Femur (tissue), 1 donor: ENCODE data around the gene PPARG.
"Not testable (repeated sequence)": the region's sequence is repeated elsewhere in the genome, so short reads cannot be mapped to it uniquely, and the experiment has no call there.

Experiments used
- DNase-seq: peaks from one replicate; pipeline ENCODE4 v3.0.0-alpha.2; 2017

Gene PPARG

GRCh38 chr3:12465836-12466225, 177.0 kb downstream of the PPARG start:
- DNase-seq, result no peak

DNA sequence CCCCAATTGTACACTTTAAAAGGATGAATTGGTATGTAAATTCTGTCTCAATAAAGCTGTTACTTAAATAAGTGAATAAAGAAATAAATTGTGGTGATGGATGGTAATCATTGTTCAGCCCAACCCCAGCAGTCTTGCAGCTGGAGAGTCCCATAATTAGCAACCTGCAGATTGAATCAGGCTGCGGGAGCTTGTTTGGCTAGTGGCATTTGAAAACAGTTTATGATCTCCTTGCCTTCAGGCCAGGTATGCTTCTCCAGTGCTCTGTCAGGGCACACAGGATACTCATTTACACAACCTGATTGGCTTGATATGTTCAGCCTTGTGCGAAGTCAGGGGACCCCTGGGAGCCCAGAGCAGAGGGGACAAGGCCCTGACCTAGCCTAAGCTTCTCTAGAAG, 178.9 kb downstream of the PPARG start:
- no peak for DNase-seq

DNA sequence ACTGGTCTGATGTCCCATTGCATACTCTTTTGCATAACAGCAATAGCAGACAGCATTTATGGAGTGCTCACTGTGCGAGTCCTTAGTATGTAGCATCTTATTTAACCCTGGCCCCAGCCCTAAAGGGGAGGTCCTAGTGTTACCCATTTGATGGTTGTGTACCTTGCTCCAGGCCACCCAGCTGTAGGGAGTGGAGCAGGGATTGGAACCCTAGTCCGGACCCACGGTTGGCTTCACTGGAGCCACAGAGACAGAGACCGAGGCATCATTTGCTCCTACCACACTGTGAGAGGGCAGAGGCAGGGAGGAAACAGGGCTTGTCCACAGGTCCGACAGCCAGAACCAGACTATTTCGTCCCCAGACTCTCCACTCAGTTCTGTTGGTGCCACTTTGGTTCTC, 179.4 kb downstream of the PPARG start:
- DNase-seq, result no peak

DNA sequence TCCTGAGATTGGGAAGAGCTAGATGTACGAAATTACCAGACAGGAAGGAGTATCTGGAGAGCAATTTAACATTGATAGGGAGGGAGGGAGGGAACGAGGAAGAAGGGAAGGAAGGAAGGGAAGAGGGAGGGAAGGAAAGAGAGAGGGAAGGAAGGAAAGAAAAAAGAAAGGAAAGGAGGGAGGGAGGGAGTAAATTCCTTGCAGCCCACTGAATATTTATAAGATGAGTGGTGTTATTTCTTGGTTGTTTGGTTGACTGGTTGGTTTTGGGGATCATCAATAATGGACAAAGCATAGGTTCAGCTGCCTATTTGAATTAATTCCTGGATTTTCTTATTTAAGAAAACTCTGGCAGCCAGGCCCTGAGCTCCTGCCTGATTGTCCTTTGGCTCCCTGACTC, 179.9 kb downstream of the PPARG start:
- DNase-seq, result no peak

GRCh38 chr3:12469222-12469621, 180.4 kb downstream of the PPARG start:
- not testable (repeated sequence) for DNase-seq

DNA sequence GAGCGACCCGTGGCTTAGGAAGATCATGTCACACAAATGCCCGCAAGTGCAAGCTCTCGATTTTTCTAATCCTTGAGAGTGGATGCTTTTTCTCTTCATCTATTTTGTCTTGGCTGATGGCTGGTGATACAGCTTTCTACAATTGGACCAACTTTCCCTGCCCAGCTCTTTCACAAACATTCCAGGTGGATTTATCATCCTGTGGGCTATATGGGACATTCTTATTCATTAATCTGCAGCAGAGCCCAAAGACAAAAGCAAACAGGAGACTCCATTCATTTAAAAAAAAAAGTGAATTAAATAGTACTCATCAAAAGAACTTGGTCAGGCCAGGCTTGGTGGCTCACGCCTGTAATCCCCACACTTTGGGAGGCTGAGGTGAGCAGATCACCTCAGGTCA, 181.2 kb downstream of the PPARG start:
- no peak for DNase-seq

- DNase-seq, result no peak
These were observed 181.8 kb downstream of the PPARG start for GRCh38 chr3:12470680-12471079.

- DNase-seq, result no peak
These were observed 182.4 kb downstream of the PPARG start for GRCh38 chr3:12471241-12471640.

DNA sequence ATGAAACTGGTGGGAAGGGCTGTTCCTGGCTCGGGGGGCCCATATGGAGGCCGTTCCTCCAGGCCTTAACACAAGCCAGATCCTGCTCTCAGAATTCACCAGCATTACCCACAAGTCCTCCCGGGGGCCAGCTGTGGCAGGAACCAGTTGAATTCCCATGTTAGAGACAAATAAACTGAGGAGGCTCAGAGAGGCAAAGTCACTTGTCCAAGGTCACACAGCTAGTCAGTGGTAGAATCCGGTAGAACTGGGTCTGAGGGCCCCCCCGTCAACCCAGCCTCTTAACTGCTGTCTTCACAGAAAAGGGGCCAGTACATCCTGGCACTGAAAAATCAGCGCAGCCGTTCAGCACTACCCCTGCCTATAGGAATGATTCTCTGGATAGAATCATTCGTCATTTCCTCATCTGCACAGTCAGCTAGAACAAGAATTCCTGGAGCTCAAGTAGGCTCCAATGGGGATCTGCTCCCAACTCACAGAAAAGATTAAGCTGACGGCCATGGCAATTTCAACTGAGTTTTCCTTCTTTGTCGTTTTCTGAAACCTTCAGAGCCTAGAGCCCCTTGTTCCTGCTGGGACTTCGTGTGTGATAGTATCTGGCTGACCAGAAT, 183.2 kb downstream of the PPARG start:
- DNase-seq, result no peak

GRCh38 chr3:12472796-12473195, 183.9 kb downstream of the PPARG start:
- DNase-seq, result no peak

- peak; percentile 42 for DNase-seq
These were observed 184.6 kb downstream of the PPARG start for GRCh38 chr3:12473511-12473910.

DNA sequence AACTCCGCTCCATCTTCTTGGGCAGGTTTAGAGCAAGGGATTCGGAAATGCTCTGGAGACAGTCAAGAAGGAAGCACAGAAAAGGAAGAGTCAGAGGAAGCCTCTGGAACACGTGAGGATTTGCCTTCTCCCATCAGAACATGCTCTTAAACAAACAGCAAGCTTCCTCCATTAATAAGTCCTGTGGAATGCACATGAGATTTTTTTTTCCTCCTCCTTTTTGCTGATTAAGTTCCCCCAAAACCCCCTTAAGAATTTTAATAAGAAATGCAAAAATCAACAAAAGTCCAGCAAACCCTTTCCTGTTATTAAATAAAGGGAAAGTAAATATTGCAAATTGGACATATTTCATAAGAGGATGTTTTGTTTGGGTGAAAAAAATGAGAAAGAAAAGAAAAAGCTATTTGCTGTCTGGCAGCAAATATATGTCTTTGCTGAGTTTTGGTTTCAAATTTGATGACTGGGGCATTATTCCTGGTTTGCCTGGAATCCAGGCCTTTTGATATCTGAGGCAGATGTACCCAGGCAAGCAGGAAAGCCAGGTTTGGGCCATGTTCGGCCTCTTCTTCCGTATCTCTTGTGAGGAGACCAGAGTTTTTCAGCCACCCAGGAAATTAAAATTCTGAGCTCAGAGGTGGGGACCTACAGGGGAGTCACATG, 187.5 kb downstream of the PPARG start:
- no peak for DNase-seq

- no peak for DNase-seq
These were observed 188.4 kb downstream of the PPARG start for GRCh38 chr3:12477256-12477655.

GRCh38 chr3:12478326-12478725, 189.5 kb downstream of the PPARG start:
- DNase-seq, result no peak

- not testable (repeated sequence) for DNase-seq
These were observed 190.3 kb downstream of the PPARG start for GRCh38 chr3:12479198-12479597.

GRCh38 chr3:12479919-12480427, 191.1 kb downstream of the PPARG start:
- DNase-seq, result no peak

DNA sequence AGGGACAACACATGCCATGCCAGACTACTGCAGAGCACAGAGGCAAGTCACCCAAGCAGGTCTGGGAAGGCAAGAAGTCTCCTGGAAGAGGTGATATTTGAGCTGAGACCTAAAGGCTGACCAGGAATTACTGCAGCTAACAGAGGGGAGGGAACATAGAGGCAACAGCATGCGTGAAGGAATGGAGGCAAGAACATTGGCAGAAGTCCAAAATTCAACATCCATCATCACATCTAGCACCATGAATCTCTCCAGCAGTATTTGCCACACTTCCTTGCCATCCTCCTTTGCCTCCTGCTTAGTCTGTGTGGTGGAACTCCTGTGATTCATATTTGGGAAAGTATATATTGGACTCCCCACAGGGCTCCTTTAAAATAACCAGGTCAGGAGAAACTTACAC, 194.5 kb downstream of the PPARG start:
- no peak for DNase-seq

DNA sequence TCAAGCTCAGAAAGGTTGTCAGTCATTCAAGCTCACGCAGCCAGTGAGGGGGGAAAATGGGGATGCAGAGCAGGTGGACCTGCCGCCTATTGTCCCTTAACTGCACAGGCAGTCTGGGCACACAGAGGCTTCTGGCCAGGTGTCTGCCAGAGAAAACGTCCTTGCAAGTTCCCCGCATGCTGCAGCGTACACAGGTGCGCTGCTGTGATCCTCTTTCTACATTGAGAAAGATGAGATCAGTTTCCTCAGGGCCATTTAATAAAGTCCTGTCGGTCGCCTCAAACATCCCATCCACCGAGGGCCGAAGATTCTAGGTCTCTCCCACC, 195.0 kb downstream of the PPARG start:
- DNase-seq, result no peak
